ENCODE results near the gene KIAA0513.
A peak's percentile ranks its signal among the peaks of the same experiment; 100 is the strongest.
"Not testable (repeated sequence)": the region's sequence is repeated elsewhere in the genome, so short reads cannot be mapped to it uniquely, and the experiment has no call there.

Gene KIAA0513

DNA sequence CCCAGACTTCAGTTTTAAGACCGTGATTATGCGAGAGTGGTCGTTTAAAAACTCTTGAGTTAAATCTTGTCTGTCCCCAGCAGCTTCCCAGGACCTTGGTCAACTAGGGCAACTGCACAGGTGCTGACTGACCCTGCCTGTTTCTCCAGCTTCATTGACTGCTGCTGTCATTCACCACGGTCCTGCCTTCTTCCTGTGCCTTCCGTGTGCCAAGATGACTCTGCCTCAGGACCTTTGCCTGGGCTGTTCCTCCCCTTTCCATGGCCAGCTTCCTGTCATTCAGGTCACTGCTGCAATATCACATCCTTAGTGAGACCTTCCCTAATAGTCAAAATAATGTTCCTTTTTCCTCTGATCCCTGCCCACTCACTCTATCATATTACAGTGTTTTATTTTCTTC lies 3.9 kb downstream of the KIAA0513 start:
- DNase-seq: no peak

DNA sequence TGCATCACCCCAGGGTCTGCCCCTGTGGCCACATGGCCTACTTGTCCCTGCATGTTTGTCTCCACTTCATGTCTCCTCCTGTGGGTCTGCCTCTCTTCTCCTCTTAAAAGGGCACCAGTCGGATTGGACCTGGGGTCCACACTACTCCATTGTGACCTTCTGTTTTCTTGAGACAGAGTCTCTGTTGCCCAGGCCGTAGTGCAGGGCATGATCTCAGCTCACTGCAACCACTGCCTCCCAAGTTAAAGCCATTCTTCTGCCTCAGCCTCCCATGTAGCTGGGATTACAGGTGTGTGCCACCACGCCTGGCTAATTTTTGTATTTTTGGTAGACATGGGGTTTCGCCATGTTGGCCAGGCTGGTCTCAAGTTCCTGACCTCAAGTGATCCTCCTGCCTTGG lies 4.6 kb downstream of the KIAA0513 start:
- DNase-seq: not testable (repeated sequence)

DNA sequence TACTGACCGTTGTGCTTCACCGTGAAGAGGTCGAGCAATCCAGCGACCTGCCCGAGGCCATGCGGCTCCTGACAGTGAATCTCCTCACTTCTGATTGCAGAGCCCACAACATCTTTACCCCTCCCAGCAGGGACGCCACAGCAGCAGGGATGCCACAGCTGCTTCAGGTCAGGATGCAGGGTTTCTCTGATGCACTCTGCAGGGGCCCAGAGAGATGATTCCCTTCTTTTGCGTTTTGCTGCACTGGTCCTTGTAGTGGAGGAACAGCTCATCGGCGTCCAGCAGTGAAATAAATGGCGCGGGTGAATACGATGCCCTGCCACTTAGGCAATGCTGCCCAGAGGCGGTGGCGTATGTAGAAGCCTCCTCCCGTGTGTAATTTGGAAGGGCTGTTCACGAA lies 5.6 kb downstream of the KIAA0513 start:
- no peak for DNase-seq

DNA sequence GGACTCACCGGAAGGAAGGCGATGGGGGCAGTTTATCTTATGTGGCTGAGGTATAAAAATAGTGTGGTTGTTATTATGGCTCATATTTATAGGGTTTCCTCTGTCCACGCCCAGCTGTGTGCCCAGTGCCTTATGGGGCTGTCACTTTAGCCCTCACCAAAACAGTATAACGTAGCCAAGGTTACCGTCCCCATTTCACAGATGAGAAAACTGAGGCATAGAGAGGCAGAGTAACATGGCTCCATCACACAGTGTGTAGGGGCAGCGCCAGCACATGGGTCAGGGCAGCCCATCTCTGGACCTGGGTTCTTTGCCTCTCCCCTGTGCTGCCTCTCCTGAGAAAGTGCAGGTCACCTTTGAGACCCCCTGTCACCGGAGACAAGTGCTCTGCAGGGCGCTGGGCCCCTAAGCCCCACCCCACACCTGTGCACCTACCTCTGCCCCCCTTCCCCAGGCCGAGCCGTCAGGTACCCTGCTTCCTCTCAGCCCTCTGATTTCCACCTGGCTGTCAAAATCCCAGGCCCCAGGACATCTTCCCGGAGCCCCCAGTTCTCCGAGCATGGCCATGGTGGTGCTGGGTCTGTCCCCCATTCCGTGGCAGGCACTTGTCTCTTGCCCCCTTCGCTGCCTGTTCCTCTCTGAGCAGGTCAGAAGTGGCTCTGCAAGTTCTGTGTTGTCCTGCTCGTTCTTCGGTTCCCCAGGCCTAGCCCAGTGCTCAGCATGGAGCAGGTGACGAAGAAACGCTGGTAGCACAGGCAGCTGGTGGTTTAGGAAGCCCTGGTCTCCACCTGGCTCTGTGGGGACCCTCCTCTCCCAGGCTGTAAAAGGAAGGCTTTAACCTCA lies 7.2 kb downstream of the KIAA0513 start:
- DNase-seq: no peak

DNA sequence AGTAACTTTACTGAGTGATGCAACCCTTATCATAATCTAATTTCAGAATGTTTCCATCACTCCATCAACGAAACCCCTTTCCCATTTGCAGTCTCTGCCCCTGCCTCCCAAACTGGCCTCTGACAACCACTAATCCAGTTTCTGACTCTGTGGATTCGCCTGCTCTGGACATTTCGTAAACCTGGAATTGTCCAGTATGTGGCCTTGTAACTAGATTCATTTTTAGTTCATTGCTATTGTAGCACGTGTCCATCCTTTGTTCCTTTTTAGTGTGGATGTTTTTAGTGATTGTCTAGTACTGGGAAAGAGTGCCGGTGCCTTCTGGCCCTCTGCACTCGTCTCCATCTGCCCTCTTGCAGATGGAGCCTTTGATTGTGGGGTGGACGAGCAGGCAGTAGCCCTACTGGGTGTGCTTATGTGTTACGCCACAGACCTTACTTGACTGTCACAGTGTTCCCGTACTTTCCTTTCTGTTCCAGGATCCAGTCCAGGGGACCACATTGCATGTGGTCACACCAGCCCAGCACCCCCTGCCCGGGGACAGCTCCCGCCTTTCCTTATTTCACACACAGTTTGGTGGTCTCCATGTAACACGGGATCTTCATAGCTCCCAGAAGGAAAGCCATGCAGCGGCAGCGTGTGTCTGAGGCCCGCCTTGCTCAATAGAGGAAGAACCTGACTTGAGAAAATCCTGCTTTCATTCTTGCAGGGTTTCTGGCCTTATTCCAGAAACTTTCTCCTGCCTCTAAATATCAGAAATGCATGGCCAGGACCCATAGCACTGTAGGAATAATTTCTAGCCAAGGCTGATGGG lies 8.8 kb downstream of the KIAA0513 start:
- no peak for DNase-seq

DNA sequence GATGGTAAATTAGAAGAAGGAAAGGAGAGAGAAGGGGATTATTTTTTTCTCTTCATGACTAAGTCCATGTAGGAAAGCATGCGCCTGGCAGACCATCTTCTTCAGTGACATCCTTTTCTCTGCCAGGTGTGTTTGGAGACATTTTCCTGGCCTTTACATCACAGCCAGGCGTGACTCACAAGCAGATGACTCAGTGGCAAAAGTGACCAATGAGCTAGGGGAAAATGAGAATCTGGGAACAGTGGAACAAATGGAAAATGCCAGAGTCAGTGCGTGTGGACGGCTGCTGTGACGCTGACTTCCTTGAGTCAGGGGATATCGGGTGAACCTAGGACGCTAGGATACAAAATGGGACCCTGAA lies 9.4 kb downstream of the KIAA0513 start:
- DNase-seq: no peak

DNA sequence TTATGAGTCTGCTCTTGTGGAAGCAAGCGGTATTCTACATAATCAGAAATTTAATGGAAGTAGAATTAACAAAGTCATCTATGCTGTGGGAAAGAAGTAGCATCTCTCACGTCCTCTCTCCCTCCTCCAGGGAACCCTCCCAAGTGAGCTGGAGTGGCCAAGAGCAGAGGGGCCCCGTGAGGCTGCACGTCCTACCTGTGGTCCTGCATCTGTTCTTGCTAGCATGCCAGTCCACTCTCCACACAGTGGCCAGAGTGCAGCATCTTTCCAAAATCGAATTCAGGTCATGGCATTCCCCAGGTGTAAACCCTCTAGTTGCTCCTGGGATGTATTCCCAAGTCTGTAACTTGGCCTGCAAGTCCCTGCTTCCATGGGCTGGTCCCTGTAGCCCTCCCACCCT lies 10.1 kb downstream of the KIAA0513 start:
- DNase-seq: no peak

DNA sequence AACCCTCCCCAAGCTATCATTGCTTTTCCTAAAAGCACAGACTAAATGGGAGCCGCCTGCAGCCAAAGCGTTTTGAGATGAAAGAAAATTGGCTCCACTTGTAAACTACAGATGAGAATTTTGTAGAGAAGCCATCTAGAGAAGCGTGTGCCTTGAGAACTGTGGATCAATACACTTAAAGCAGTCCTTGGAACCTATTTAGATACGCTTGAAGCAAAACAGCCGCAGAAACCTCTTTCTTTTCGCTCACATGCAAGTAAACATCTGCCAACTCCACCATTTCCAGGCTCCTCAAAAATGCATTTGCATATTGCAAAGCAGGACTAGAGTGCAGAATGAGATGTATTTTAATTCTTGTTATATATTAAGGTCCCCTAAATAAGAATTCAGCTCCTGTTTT lies 13.1 kb downstream of the KIAA0513 start:
- DNase-seq: no peak

DNA sequence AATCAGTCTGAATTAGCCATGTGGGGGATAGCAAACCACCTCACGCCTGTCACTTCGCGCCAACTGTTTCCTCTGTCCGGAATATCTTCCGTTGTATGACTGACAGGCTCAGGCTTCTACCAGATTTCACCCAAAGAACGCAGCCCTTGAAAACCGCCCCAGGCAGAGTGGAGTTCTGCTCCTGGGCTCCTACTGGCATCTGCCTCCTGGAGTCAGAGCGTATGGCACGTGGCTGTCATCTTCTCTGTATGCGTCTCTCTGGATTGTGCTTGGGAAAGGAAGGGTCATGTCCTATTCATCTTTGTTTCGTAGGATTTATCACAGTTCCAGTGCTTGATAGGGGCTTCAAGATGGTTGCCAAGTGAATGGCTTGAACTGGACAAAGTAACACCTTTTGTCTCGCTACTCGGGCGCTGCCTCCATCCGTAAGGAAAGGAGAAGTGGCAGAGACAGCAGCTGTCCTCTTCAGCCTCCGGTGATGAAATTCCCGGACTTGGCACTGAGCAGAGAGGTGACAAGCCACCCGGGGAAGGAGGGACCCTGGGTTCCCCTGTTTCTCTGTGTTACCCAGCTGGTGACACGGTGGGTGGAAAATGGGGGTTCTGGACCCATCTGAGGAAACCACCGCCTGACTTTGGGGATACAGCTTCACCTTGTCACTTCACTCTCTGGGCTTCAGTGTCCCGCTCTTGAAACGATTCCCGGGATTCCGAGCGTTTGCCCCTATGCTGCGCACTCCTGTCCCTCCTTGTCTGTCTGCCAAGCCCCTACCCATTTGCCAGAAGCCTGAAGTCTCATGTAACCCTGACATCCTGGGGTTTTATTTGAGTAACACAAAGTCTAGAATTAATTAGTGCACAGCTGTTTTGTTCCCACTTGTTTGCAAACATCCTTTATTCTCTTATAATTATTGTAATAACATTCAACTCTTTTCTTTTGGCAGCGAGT lies 13.9 kb downstream of the KIAA0513 start:
- peak; percentile 17 for DNase-seq

DNA sequence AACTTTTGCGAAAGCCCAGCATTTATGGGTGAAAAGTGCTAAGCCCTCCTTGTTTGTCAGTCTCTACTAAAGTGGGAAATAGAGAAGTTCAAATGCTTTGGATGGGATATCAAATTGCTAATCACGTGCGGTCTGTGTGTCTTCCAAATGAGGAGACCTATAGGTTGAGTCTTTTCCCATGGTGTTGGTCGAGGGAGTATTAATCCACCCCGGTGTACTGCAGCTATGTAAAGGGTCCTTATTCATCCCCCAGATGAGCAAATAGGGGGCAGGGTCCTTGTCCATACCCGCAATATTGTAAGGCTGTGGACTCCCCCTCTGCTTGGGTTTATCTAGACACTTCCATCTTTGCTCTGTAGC lies 14.6 kb downstream of the KIAA0513 start:
- DNase-seq: no peak

DNA sequence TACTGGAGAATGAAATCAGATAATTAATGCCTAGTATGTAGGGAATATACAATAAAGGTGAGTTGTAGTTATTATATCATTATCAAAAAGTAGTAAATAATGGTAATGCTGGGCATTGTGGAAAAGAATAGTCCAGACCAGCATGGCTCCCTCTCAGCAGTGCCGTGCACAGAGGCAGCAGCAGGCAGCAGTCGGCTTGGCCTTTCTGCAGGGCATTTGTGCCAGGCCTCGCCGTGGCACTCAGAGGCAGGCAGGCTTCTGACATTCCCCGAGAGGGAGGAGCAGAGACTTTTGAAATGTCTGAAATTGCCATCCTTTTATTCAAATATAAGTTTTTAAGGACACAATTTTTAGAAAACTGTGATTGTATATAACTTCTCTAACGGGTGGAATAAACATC lies 15.0 kb downstream of the KIAA0513 start:
- DNase-seq: no peak

DNA sequence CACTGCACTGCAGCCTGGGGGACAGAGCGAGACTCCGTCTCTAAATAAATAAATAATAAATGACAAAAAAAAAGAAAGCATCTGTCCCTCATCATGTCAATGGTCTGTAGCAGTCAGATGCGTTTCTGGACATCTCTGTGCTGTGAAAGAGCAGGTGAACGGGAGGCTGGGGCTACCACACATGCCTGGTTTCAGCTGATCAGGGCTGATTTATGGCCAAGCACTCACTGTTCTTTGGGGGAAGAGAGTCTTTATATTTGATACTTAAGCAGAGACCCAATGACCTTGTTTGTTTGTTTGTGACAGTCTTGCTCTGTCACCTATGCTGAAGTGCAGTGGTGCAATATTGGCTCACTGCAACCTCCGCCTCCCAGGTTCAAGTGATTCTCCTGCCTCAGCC lies 17.5 kb downstream of the KIAA0513 start:
- no peak for DNase-seq

DNA sequence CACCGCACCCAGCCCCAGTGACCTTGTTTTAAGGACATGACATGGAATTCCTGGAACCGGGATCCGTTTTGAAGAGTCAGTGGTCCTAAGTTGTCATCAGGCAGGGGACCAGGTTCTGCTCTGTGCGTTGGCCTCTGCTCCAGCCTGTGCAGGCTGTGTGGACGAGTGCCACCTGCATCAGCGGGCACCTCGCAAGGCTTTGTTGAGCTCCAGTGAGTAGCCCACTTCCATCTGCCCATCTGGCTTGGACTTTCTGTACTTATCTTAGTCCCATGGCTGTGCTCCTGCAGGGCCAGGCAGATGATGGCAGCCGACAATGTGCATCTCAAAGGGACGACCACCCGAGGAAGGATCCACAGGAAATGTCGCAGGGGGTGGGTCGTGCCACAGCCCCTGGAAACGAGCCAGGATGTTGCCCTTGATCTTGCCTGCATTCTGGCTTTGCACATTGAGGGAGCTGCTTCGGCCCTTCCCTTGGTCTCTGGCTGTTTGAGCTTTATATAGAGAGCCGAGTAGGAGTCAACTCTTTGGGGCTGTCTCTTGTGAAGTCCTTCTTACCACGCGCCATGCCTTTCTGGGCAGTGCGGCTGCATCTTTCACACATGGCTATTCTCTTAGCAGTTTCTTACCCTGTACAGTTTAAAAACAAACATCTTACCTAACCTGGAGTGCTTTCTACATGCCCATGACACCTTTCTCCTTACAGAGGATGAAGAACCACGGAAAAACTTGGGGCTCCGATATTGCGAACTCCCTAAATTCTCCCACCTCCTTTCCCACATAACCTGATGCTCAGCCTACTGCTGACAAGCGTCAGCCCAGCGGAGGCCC lies 18.3 kb downstream of the KIAA0513 start:
- no peak for DNase-seq

DNA sequence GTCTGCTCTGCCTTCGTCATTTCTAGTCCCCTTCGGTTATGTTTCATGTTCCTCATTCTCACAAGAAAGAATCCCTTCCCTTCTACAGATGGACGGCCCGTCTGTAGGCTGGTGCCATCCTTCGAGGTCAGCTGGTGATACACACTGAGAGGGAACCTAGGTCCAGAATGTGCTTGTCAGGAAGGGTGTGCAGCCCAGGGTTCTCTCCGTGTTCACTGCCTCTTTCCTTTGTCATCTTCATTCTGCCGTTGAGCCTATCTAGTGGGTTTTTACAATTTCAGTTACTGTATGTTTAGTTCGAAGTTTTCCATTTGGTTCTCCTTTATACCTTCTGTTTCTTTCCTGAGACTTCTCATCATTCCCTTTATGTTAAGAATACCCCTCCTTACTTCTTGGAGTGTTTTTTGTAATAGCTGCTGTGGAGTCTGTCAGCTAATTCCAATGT lies 18.9 kb downstream of the KIAA0513 start:
- no peak for DNase-seq

DNA sequence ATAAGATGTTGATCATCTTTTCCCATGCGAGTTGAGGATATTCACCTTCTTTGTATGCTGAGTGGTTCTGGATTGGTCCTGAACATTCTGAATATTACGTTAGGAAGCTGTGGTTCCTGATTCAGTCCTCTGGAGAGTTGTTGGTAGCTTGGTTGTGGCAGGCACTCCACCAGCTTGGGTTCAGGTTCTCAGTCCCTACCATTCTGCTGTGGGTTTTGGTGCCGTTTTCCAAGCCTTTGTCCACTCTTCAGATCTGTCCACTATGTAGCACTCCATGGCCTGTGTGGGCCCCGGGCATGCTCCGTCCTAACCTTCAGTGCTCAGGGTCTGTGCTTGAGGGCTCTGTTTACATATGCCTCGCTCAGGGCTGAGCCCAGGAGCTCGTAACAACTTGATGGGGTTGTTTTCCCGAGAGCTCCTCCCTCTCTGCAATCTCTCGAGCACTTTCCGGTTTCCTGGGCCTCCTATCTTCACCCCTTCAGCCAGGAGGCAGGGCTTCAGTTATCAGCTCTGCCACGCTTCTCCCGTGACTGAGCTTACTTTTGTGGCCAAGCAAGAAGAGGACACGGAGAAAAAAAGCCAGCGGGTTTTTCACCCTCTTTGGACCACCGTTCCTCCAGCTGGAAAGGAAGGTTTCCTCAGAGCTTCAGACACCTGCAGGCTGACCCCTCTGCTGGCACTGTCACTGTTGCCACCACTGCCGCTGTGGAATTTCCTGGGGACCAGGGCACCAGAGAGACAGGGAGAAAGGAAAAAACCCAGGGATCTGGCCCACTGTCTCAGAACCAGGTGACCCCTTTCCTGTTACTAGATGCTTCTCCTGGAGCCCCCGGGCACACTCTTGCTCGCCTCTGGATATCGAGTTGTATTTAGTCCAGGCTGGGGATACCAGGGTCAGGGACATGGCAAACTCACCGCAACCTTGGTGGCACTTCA lies 19.6 kb downstream of the KIAA0513 start:
- DNase-seq: no peak

DNA sequence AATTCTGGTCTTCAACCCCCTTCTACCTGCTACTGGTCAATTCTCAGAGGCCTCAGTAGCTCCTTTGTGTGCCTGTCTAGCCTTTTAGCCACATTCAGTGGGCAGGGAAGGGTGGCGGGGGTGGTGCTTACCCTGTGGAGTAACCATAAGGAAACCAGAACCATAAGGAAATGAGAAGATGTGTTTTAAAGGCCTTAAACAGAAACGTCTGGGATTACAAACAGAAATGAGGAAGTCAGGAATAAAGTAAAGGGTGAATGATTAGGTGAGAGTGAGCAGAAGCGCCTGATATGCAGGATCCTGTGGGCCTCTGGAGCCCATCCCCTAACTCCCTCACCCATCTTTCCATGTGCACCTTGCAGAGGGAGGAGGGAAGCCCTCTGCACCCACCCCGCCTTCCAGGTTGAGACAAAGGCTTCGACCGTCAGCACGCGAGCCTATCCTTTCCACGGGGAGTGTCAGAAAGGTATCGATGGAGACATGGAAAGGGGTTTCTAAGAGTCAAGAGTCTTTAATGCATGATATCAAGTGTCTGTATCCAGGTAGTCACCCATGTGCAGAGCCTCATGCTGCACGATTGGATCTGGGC lies 20.4 kb downstream of the KIAA0513 start:
- DNase-seq: no peak

DNA sequence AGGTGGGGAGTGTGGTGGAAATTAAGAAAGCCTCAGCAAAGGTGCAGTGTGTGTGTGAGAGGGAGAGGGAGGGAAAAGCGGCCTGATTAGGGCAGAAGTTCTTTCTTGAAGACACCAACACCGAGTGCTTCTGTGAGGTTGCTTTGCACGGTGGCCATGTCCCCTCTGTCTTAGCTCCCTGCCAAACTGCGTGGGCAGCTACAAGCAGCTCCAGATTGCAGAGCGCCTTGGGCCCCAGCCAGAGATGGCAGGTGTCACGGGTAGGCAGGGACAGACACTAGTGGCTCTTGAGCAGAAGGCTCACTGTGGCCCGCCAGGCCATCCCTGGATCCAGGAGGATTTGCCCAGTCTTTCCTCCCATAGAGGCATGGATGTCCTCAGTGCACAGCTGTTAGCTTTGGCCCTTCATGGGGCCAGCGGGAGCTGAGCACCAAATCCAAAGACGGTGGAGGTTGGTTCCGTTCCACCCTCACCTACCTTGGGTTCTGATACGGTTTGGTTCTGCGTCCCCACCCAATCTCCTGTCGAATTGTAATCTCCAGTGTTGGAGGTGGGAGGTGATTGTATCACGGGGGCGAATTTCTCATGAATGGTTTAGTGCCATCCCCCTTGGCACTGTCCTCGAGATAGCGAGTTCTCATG lies 21.4 kb downstream of the KIAA0513 start:
- peak; percentile 54 for DNase-seq

DNA sequence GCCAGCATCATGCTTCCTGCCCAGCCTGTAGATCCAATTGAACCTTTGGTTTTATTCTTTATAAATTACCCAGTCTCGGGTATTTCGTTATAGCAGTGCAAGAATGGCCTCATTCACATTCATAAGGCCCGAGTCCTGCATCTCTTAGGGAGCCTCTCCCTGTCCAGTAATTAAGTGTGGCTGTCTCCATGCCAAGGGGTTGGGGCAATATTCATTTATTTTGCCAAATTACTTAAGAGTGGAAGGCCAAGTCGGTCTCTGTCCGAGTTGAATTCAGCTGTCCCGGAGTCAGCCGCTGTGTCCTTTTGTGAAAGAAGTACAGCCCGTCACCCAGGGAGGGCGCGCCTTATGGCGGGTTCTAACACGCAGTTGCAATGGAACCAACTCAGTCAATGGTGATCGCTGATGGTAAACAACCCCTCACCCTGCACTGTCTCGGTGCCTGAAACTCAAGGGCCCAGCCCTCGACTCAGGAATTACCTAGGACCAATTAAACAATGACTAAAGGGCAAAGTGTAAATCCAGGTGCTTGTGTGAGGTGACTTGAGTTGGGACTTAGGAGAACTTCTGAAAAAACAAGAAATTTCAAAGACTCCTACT lies 22.2 kb downstream of the KIAA0513 start:
- no peak for DNase-seq

DNA sequence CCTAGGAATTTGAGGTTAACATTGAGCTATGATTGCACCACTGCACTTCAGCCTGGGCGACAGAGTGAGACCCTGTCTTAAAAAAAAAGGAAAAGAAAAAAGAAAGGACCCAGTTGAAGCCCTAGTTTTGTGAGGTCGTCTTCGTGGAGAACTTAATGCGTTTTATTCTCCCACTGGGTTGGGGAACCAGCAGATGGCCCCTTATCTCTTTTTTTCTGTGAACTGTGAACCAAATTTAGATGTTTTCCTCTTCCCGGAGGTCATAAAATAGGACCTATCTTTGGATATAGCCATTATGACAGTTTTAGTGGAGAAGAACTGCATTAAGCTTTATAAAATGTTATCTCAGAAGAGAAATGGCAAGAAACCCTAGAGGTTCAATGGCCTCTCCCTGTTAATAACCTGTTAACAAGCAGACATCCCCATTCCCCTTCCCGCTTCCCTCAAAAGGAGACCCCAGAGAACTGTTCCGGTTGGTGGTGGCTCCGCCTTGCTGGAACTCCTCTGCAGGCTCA lies 23.5 kb downstream of the KIAA0513 start:
- no peak for DNase-seq

DNA sequence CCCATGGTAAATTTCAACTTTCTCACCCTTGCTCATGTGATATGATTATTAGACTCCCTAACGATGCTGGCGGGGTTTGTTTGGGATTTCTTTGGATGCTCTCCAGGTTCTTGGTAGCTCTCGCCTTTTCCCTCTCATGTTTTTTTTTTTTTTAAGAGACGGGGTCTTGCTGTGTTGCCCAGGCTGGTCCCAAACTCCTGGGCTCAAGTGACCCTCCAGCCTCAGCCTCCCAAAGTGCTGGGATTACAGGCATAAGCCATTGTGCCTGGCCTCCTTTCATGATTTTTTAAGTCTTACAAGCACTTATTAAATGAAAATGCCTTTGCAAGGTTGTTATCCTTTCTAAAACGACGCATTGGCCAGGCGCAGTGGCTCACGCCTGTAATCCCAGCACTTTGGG lies 24.1 kb downstream of the KIAA0513 start:
- no peak for DNase-seq
